T-helper 17 cell (primary cell): Measurements from ENCODE around the gene RALGAPB. TPM values are rescaled to one million over a fixed set of nuclear protein-coding genes. Genes with fewer than 3 reads are reported as not detected.
"Not testable (repeated sequence)": the region's sequence is repeated elsewhere in the genome, so short reads cannot be mapped to it uniquely, and the experiment has no call there.

ENCODE experiments used
- ATAC-seq: fragments of 150-1000 bp; cut with Tn5 transposase; 2 replicates; pipeline ENCODE4 v1.10.0; 2021; ENCODE audit warnings: mild to moderate bottlenecking, moderate library complexity
- DNase-seq, 3 donors: peaks; one replicate each; pipeline versions ENCODE4 v3.0.0 to v3.0.0-alpha.2; 2020 to 2021
- H3K9me3 ChIP-seq: one replicate; pipeline ENCODE4 v1.7.0; 2013; ENCODE audit warnings: low read length, mild to moderate bottlenecking; ENCODE audit not compliant: control insufficient read depth, poor library complexity, severe bottlenecking
- H3K27ac Mint-ChIP-seq: one replicate; pipeline ENCODE4 v1.8.0; 2022; ENCODE audit warnings: mild to moderate bottlenecking, moderate library complexity, mixed read lengths
- H3K27me3 Mint-ChIP-seq: one replicate; pipeline ENCODE4 v1.8.0; 2022; ENCODE audit warnings: mixed read lengths
- H3K36me3 Mint-ChIP-seq: one replicate; pipeline ENCODE4 v1.8.0; 2022; ENCODE audit warnings: low read depth, mixed read lengths
- H3K4me1 Mint-ChIP-seq: one replicate; pipeline ENCODE4 v1.8.0; 2022; ENCODE audit warnings: mild to moderate bottlenecking, mixed read lengths
- H3K4me3 Mint-ChIP-seq: one replicate; pipeline ENCODE4 v1.8.0; 2022; ENCODE audit warnings: mild to moderate bottlenecking, moderate library complexity, mixed read lengths
- total RNA-seq, 4 donors: library from RNA in 2 of 4; stranded (reverse) in 2 of 4; gene quantifications; one replicate each; pipeline ENCODE4 v1.2.3 and lab custom pipeline; 2022 to 2026

RALGAPB gene
- total RNA-seq, 2 donors from 2014 or later = 42.1 to 45.2 TPM

DNA sequence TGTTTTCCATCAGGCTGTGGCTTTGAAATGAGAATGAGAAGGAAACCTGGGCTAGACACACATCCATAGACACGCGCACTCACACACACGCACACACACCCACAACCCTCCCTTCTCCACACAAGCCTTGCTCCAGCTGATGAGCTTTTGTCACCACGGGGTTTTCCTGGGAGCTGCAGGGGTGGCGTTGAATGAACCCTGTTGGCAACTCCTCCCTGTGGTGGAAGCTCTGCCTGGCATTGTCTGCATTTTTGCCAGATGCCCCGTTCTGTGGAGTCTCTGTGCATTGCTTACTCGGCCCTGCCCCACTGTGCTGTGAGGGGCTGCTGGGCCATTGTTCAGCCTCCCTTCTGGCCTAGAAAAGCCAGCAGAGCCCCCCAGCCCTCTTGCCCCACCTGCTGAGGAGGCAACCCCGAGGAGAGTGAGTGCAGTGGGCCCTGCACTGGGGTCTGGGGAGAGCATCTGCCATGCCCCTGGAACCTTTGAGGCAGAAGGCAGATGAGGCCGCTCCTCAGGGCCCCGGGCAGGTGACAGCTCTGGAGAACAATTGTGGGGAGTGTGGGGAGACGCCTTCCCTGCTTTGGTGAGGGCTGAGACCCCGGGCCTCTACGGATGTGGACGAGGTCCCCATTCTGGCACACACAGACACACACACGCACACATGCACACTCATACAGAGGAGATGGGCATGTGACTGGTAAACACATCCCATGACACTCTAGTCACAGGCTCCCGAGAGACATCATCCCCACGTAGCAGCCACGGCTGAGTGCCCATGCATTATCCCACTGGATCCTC lies 118.2 kb downstream of the RALGAPB start:
- ATAC-seq = no peak
- Mint-ChIP-seq H3K36me3 (no peaks in the 10 kb centered on the region), H3K27me3 (peaks cover 26% of the 10 kb centered on the region), H3K4me1 (no peaks in the 10 kb centered on the region), H3K27ac (no peak overlapping the region), H3K4me3 (no peak overlapping the region)
- no peaks in the 10 kb centered on the region for H3K9me3 ChIP-seq
- DNase-seq = no peak

- Mint-ChIP-seq H3K36me3 (peaks cover under 1% of the 10 kb centered on the region), H3K27ac (no peak overlapping the region), H3K4me1 (no peaks in the 10 kb centered on the region), H3K4me3 (no peak overlapping the region), H3K27me3 (peaks cover 25% of the 10 kb centered on the region)
- ATAC-seq = no peak
- no peak for DNase-seq
- no peaks in the 10 kb centered on the region for H3K9me3 ChIP-seq
Observed at GRCh38 chr20:38591474-38592410, 119.1 kb downstream of the RALGAPB start.

- not testable (repeated sequence) for H3K4me1 Mint-ChIP-seq, H3K4me3 Mint-ChIP-seq, ATAC-seq, DNase-seq, H3K36me3 Mint-ChIP-seq, H3K9me3 ChIP-seq, H3K27ac Mint-ChIP-seq
- peaks cover 18% of the 10 kb centered on the region for H3K27me3 Mint-ChIP-seq
Observed at GRCh38 chr20:38592411-38592790, 119.8 kb downstream of the RALGAPB start.

- not testable (repeated sequence) for H3K27me3 Mint-ChIP-seq, H3K4me3 Mint-ChIP-seq
Observed at GRCh38 chr20:38594281-38594680, 121.6 kb downstream of the RALGAPB start.

DNA sequence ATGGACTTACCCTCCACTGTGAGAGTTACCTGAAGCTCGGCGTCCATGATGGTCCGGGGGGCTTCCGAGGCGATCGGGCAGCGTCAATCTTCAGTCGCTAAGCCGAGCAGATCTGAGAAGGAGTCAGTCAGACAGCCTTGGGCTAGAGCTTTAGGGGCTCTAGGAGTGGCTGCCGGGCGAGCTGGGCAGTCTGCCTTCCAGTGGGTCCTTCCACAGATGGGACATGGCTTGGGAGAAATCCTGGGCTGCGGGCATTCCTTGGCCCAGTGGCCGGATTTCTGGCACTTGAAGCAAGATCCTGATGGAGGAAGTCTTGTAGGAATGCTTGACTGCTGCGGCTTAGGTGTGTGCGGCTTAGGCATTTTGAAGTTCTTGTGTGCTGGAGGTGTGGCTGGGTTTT lies 123.2 kb downstream of the RALGAPB start:
- not testable (repeated sequence) for DNase-seq, H3K36me3 Mint-ChIP-seq, ATAC-seq, H3K9me3 ChIP-seq, H3K27me3 Mint-ChIP-seq, H3K27ac Mint-ChIP-seq, H3K4me1 Mint-ChIP-seq, H3K4me3 Mint-ChIP-seq

More at GRCh38 chr20:38594281-38594680, 121.6 kb downstream of the RALGAPB start:
- H3K36me3 Mint-ChIP-seq, ATAC-seq, H3K9me3 ChIP-seq, H3K27ac Mint-ChIP-seq, H3K4me1 Mint-ChIP-seq, DNase-seq: not testable (repeated sequence)

DNA sequence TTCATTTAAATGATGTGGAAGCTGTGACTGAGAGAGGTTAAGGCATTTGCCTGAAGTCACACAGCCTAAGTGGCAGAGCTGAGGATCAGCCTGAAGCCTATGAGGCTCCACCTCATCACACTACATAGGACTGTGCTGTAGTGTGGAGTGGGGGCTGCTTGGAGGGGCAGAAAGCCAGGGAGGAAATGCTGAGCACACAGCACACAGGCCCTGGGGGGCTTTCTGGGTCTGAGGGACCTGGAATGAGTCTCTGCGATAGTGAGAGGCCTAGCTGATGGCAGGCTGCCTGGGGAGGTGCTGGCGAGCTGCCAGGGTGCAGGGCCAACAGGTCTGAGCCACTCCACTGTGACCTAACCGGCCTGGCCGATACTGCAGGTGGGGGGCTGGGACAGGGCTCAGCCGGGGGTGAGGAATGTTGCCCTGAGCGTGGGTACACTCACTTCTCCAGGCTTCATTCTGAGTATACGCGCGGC lies 126.8 kb downstream of the RALGAPB start:
- H3K4me1 Mint-ChIP-seq = peaks cover 8% of the 10 kb centered on the region
- no peak overlapping the region for H3K4me3 Mint-ChIP-seq
- no peak for ATAC-seq
- H3K27ac Mint-ChIP-seq = no peak overlapping the region
- no peaks in the 10 kb centered on the region for H3K9me3 ChIP-seq
- no peak for DNase-seq
- peaks cover 10% of the 10 kb centered on the region for H3K36me3 Mint-ChIP-seq
- peaks cover 35% of the 10 kb centered on the region for H3K27me3 Mint-ChIP-seq

DNA sequence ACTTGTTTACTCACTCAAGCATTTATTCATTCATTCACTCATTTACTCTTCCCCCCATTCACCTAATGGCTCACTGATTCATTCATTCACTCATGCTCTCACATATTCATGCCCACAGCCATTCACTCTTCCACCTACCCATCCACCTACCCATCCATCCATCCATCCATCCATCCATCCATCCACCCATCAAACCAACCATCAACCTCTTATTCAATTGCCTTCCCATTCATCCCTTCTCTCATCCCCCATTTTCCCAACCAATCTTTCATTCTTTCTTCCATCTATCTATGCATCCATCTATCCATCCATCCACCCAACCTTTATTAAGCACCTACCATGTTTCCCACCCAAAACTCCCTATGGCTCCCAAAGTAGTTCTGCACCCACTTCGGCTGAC lies 127.4 kb downstream of the RALGAPB start:
- no peak overlapping the region for H3K27ac Mint-ChIP-seq
- peaks cover 10% of the 10 kb centered on the region for H3K36me3 Mint-ChIP-seq
- no peak overlapping the region for H3K4me3 Mint-ChIP-seq
- no peak for ATAC-seq
- H3K27me3 Mint-ChIP-seq = peaks cover 38% of the 10 kb centered on the region
- no peak for DNase-seq
- H3K4me1 Mint-ChIP-seq = peaks cover 8% of the 10 kb centered on the region
- no peaks in the 10 kb centered on the region for H3K9me3 ChIP-seq

DNA sequence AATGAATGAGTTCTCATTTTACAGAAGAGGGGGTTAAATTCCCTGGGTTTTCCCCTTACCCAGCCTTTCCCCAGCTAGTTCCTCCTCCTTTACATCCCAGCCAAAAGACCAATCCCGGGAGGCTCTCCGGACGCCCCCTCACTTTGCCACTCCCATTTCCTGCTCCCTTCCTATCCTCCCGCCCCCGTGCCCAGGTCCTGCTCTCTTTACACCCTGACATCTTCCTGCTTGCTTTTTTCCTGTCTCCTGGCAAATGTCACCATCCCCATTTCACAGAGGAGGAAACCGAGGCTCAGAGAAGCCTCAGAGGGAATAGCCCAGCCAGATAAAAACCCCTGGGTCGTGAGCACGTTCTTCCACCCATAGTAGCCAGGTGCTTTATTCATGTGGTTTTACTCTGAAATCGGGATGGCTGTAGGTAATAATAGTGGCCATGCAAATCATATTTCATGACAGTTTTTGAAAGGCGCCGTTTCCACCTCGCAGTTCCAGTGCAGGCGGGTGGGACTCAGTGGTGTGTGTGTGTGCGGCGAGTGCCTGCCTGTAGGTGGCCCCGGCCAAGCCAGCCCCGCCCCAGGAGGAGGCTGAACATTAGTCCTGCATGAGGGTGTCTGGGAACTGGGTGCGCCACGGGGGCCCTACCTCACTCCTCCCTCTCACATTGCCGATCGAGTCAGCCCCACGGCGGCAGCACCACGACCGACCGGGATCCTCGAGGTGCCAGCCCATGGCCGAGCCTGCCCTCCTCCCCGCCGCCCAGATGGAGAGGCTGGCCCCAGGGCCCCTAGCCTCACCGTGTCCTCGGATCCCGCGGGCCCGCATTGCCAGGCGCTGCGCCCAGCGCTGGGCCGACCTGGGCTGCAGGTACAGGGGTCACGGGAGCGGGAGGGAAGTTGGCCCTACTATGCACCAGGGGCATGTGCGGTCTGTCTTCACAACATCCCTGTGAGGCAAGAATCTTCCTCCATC lies 128.9 kb downstream of the RALGAPB start, which contains the start of gene ARHGAP40:
ARHGAP40 (plus strand) TSS at position 594 of the 969 bp plus-strand sequence.
- Mint-ChIP-seq H3K27ac (peak within 1 kb of the TSS; percentile 14), H3K4me1 (peaks cover 8% of the 10 kb centered on the region), H3K36me3 (peaks cover 10% of the 10 kb centered on the region), H3K27me3 (peaks cover 50% of the 10 kb centered on the region), H3K4me3 (no peak within 1 kb of the TSS)
- H3K9me3 ChIP-seq = no peaks in the 10 kb centered on the region
- ATAC-seq (peak; percentile 64), DNase-seq (no peak)

GRCh38 chr20:38602185-38602581 lies 129.5 kb downstream of the RALGAPB start:
- peaks cover 57% of the 10 kb centered on the region for H3K27me3 Mint-ChIP-seq
- H3K4me3 Mint-ChIP-seq = no peak overlapping the region
- H3K4me1 Mint-ChIP-seq = peaks cover 8% of the 10 kb centered on the region
- no peaks in the 10 kb centered on the region for H3K9me3 ChIP-seq
- DNase-seq (no peak), ATAC-seq (no peak)
- peaks cover 7% of the 10 kb centered on the region for H3K36me3 Mint-ChIP-seq
- no peak overlapping the region for H3K27ac Mint-ChIP-seq

DNA sequence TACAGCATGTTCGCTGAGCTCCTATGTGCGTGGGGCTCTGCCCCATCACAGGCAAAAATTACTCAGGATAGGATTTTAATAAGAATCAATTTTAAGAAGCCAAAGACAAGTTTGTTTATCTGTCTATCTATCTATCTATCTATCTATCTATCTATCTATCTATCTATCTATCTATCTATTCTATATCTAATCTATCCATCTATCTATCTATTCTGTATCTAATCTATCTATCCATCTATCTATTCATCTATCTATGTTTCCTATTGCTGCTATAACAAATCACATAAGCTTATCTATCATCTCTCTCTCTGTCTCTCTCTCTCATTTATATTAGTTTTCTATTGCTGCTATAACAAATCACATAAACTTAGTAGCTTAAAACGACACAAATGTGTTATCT lies 130.6 kb downstream of the RALGAPB start:
- ATAC-seq = no peak
- peaks cover 68% of the 10 kb centered on the region for H3K27me3 Mint-ChIP-seq
- H3K4me1 Mint-ChIP-seq = peaks cover 6% of the 10 kb centered on the region
- no peak for DNase-seq
- H3K27ac Mint-ChIP-seq = no peak overlapping the region
- H3K4me3 Mint-ChIP-seq = no peak overlapping the region
- H3K36me3 Mint-ChIP-seq = peaks cover 8% of the 10 kb centered on the region
- H3K9me3 ChIP-seq = no peaks in the 10 kb centered on the region

- Mint-ChIP-seq H3K4me1 (peaks cover 6% of the 10 kb centered on the region), H3K27ac (no peak overlapping the region), H3K36me3 (peaks cover 8% of the 10 kb centered on the region), H3K4me3 (no peak overlapping the region), H3K27me3 (peaks cover 71% of the 10 kb centered on the region)
- DNase-seq (no peak), ATAC-seq (no peak)
- H3K9me3 ChIP-seq = no peaks in the 10 kb centered on the region
Observed at GRCh38 chr20:38604873-38605303, 132.2 kb downstream of the RALGAPB start.

DNA sequence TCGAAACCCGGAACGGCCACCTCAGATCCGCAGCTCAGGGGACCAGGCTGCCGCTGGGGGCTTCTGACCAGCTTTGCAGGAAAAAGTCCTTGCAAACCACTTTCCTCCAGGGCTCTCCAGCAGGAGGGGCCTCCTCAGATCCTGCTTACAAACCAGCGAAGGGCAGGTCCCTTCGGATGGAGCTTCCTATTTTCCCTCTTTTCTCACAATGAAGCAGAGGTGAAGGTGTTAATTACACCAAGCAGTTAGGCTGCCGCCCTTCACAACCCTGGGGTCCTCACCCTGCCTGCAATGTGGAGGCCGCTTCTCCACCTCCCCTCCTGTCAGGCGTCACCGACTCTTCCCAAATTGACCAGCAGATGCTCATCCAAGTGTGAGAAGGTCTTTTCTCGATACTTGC lies 134.7 kb downstream of the RALGAPB start:
- Mint-ChIP-seq H3K27me3 (peaks cover 56% of the 10 kb centered on the region), H3K36me3 (peaks cover 3% of the 10 kb centered on the region), H3K4me3 (no peak overlapping the region)

More for the DNA sequence above, 134.7 kb downstream of the RALGAPB start:
- ATAC-seq = no peak
- Mint-ChIP-seq H3K27ac (no peak overlapping the region), H3K4me1 (no peaks in the 10 kb centered on the region)
- DNase-seq = no peak
- no peaks in the 10 kb centered on the region for H3K9me3 ChIP-seq
